NCI-H128 (cell line): ENCODE data around the gene TARBP1.
"Not testable (repeated sequence)": the region's sequence is repeated elsewhere in the genome, so short reads cannot be mapped to it uniquely, and the experiment has no call there.

Source experiments
- DNase-seq: peaks from one replicate; lab custom pipeline; 2025; ENCODE audit not compliant: unreplicated experiment; lab: John Stamatoyannopoulos, UW

TARBP1 gene

GRCh38 chr1:234437423-234438171 is 41.4 kb downstream of the TARBP1 start:
- DNase-seq, result no peak

DNA sequence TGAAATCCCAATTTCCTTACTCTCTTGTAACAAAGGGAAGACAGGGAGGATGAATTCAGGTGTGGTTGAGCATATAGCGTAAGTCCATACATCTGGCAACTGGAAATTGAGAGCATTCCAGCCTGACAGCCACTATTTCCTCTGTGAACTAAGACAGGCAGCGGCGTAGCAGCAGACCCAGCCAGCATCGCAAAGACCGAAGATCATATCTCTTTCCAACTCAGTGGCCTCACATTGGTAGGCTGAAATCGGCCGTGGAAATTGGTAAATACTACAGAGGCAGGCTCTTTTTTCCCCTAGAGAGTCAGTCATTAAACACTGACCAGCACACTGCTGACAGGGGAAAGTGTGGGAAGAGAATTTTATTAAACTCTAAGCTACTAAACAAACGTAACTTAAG is 43.4 kb downstream of the TARBP1 start:
- DNase-seq, result no peak

GRCh38 chr1:234434706-234435105 is 44.3 kb downstream of the TARBP1 start:
- no peak for DNase-seq

DNA sequence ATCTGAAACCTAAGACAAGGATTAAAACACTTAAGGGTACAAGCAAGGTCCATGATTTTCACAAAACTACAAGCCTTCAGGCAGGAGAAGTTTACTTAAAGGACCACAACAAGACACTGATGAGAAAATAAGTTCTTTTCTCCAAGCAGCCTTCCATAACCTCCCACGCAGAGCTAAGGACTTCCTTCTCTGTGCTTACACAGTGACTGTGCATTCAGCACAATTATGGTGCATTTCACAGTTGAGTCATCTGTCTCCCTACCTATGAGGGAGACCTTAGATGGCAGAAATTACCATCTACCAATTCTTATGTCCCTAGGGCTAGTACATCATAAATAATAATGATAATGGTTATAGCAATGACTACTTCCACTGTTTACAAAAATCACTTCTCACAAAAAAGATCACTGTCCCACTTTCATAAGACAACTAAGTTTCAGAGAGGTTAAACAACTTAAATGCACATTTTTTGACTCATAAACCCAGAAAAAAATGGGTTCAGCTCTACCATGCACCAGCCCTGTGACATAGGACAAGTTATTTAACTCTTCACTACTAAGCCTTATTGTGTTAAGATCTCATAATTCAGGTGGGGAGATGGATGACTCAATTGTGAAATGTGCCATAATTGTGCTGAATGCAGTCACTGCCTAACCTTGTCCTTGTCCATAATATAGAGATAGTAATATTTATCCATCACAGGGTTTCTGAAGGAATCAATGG is 45.3 kb downstream of the TARBP1 start:
- DNase-seq, result no peak

- no peak for DNase-seq
Observed at GRCh38 chr1:234431255-234431654, 47.7 kb downstream of the TARBP1 start.

DNA sequence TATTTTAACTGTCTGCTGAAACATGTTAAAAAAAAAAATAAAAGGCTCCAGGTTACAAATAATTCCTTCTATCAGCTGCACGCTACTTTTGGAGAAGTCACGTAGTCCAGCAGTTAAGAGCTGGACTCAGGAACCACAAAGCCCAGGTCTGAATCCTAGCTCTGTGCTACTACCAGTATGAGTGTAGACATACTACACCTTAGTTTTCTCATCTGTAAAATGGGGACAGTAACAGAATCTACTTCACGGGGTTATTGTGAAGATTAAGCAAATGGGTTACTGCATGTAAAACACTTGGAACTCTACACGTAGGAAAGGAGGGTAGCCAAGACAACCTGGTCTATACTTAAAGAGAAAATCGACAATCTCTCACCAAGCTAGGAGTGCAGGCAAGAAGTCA is 48.3 kb downstream of the TARBP1 start:
- no peak for DNase-seq

DNA sequence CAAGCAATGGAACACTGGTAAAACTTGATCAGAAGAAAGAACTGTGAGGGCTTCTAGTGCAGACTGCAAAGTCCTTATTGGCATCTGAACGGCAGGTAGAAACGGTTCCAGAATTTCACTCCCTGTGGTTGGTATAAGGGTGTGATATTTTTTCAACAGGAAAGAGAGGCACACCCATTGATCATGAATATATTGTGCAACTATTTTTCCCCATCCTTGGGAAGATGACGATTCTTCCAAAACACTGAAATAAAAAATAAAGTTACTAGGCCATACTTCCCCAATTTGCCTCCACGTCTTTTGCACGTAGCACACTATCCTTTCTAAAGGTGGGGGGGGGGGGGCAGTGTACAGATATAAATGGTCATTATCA is 49.6 kb downstream of the TARBP1 start:
- DNase-seq, result no peak

DNA sequence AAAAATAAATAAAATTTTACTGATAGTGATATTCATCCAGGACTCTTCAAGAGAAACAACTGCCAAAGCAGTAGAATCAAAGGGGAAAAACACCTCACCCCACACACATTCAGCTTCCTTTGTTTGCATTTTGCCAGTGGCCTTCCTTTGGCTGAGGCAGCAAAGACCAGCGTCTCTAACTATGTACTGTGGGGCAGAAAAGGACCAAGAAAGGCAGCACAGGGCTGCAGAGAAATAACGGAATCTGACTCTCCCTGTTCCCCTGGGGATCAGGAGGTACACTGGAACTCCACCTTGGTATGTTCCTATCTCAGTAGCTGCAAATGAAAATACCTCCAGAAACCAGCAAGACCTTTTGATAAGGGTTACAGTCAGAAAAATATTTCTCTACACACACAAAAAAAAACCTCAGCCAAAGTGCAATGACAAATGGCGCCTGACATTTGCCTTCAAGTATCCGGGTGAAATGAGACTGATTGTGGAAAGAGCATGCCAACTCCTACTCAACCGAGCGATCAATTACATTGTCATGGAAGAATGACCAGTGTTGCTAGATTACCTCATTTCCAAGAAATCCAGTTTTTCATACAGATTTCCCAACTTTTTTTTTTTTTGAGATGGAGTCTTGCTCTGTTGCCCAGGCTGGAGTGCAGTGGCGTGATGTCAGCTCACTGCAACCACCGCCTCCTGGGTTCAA is 50.9 kb downstream of the TARBP1 start:
- DNase-seq, result no peak

DNA sequence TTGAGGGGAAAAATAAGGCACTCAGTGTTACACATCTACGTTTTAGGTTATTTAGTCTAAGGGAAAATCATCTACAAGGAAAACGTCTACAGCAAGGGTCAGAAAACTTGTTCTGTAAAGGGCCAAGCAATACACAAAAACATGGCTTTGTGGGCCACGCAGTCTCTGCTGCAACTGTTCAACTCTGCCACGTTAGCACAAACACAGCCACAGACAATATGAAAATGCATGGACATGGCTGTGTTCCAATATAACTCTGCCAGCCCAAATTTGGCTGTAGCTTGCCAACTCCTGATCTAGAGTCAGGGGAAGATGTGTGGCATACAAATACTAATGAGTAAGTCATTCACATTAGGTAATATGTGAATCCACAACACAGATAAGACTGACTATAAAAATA is 65.0 kb downstream of the TARBP1 start:
- DNase-seq, result no peak

- DNase-seq, result no peak
Observed at GRCh38 chr1:234413485-234413884, 65.5 kb downstream of the TARBP1 start.

DNA sequence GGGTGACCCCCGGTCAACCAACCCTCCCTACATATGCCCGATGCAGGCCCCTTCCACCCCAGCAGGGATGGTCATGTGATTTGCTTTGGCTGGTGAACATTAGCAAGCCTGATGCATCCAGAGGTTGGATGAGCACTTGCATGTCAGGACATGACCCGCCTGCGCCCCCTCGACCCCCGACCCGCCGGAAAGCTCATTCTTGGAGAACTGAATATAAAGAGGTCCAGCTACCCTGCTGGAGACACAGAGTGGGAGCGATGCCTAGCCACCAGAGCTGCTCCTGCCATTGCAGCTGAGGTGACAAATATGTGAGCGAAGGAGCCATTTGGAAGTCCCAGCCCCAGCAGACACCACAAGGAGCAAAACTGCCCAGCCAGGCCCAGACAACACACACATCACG is 66.1 kb downstream of the TARBP1 start:
- DNase-seq, result no peak

GRCh38 chr1:234409328-234409727 is 69.7 kb downstream of the TARBP1 start:
- no peak for DNase-seq

DNA sequence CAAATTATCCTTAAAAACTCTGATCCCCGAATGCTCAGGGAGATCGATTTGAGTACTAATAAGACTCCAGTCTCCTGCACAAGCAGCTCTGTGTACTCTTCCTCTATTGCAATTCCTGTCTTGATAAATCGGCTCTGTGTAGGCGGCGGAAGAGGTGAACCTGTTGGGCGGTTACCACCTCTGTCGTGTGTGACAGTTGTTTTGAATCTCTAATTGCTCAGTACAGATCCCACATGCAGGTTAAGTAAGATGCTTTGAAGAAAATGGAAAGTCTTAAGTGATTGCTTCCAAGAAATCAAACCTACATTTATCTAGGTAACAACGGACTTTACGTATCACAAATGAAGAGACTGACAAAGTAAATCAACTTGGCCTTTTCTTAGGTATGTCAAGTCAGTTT is 70.2 kb downstream of the TARBP1 start:
- DNase-seq, result no peak

- DNase-seq, result no peak
Observed at GRCh38 chr1:234406871-234407270, 72.1 kb downstream of the TARBP1 start.

GRCh38 chr1:234405676-234406075 is 73.3 kb downstream of the TARBP1 start:
- DNase-seq, result no peak

DNA sequence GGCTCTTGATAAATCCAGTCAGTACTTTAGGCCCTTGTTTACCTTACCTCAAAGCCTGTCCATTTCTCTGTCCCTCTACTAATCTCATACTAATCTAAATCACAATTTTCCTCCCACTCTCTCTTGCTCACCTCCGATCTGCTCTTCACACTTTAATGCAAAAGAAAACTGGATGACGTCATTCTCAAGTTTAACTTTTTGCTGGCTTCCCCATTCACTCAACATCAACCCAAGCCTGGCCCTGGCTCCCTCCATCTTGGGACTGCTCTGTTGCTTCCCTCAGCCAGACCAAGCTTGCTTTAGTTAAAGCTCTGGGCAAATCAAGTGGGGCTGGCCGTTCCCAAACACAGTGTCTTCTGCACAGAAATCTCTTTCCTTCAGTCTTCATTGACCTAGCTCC is 76.0 kb downstream of the TARBP1 start:
- DNase-seq, result no peak

DNA sequence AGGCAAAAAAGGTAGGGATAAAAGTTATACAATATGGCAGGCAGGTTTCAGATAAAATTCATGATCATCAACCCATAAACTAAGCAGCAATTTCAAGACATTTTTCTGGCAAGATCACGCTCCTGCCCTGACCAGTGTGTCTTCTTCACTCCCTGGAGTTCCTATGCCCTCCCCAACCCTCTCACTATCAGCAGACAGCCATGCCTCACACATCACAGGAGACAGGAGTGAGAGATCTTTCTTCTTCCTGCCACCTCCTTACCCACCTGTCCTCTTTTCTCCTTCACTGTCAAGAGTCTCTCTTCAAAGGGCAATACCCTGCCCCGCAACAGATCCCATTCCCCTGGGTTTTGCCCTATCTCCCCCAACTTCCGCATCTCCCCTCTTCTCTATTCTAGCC is 77.3 kb downstream of the TARBP1 start:
- DNase-seq, result no peak

DNA sequence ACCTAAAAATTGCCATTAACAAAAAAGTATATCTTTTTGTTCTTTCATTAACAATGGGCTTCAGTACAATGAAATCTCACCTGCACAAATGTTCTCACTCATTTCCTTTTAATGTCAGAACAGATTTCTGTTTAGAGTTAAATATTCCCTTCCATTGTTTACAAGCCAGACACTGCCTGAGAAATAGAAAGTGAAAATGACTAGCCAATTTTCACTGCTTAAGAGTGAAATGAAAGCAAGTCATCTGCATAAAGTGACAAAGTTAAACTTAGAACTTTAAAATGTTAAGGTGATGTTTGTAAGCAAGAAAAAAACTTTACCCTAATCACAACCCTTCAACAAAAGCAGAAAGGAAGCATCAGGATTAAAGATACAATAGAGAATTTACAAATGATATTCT is 78.2 kb downstream of the TARBP1 start:
- no peak for DNase-seq

DNA sequence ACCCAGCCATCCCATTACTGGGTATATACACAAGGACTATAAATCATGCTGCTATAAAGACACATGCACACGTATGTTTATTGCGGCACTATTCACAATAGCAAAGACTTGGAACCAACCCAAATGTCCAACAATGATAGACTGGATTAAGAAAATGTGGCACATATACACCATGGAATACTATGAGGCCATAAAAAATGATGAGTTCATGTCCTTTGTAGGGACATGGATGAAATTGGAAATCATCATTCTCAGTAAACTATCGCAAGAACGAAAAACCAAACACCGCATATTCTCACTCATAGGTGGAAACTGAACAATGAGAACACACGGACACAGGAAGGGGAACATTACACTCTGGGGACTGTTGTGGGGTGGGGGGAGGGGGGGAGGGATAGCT is 79.5 kb downstream of the TARBP1 start:
- not testable (repeated sequence) for DNase-seq

GRCh38 chr1:234398849-234399381 is 80.1 kb downstream of the TARBP1 start:
- DNase-seq, result no peak

- no peak for DNase-seq
Observed at GRCh38 chr1:234397732-234398131, 81.2 kb downstream of the TARBP1 start.

- DNase-seq, result no peak
Observed at GRCh38 chr1:234396871-234397270, 82.1 kb downstream of the TARBP1 start.
